ENCODE measurements around the gene NDUFA13. TPM values are rescaled to one million over a fixed set of nuclear protein-coding genes. Genes with fewer than 3 reads are reported as not detected.

The NDUFA13 gene
- total RNA-seq, 1 donor from 2014 or later, result 278 TPM

DNA sequence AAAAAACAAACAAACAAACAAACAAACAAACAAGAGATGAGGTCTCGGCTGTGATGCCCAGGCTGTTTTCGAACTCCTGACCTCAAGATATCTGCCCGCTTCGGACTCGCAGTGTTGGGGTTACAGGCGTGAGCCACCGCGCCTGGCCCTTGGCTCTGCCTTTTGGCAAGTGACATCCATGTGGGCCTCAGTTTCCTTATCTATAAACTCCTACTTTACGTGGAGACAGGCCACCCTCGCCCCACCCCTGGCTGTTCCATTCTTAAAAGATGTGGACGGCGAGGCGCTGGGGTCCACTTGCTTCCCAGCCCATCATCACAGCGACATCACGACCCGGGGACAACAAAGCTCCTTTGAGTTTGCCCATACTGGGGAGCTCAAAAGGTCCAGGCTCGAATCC lies 2.3 kb upstream of the NDUFA13 start:
- Mint-ChIP-seq H3K27me3 (ENCODE audit: unreplicated experiment) (peaks cover 8% of the 10 kb centered on the region), H3K9me3 (ENCODE audit: unreplicated experiment) (no peaks in the 10 kb centered on the region), H3K4me1 (ENCODE audit: unreplicated experiment) (no peaks in the 10 kb centered on the region), H3K27ac (ENCODE audit: unreplicated experiment) (no peak overlapping the region), H3K4me3 (ENCODE audit: unreplicated experiment) (no peak overlapping the region), H3K36me3 (ENCODE audit: low read depth, unreplicated experiment) (no peaks in the 10 kb centered on the region)
- TF ChIP-seq, protein P1, sequence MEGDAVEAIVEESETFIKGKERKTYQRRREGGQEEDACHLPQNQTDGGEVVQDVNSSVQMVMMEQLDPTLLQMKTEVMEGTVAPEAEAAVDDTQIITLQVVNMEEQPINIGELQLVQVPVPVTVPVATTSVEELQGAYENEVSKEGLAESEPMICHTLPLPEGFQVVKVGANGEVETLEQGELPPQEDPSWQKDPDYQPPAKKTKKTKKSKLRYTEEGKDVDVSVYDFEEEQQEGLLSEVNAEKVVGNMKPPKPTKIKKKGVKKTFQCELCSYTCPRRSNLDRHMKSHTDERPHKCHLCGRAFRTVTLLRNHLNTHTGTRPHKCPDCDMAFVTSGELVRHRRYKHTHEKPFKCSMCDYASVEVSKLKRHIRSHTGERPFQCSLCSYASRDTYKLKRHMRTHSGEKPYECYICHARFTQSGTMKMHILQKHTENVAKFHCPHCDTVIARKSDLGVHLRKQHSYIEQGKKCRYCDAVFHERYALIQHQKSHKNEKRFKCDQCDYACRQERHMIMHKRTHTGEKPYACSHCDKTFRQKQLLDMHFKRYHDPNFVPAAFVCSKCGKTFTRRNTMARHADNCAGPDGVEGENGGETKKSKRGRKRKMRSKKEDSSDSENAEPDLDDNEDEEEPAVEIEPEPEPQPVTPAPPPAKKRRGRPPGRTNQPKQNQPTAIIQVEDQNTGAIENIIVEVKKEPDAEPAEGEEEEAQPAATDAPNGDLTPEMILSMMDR (IDR thresholded peaks at IDR 0.05; ENCODE audit: unreplicated experiment), result no peak
- no peak for DNase-seq (ENCODE audit: low spot score)

DNA sequence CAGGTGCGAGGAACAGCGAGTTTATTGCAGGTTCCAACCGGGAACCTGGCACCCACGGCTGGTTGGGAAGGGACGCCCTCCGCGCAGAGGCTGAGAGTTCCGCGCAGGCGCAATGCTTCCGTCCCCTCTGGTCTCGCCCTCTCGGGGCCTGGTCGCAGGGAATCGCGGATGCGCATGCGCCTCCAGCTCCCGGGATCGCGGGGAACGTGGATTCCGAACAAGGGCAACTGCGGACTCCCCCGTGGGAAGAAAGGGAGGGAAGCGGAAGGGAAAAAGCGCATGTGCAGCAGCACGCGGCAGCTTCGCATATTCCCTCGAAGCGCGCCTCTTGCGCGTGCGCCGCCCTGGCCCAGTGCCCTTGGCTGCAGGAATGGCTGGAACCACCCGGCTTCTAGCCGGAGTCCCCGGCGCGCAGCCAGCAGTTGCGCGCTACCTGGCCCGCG lies 1.8 kb upstream of the NDUFA13 start:
- Mint-ChIP-seq H3K36me3 (ENCODE audit: low read depth, unreplicated experiment) (no peaks in the 10 kb centered on the region), H3K27me3 (ENCODE audit: unreplicated experiment) (peaks cover 10% of the 10 kb centered on the region), H3K9me3 (ENCODE audit: unreplicated experiment) (no peaks in the 10 kb centered on the region), H3K4me3 (ENCODE audit: unreplicated experiment) (no peak overlapping the region), H3K27ac (ENCODE audit: unreplicated experiment) (no peak overlapping the region), H3K4me1 (ENCODE audit: unreplicated experiment) (no peaks in the 10 kb centered on the region)
- no peak for DNase-seq (ENCODE audit: low spot score)
- TF ChIP-seq, protein P1 (IDR thresholded peaks at IDR 0.05; ENCODE audit: unreplicated experiment), result no peak

DNA sequence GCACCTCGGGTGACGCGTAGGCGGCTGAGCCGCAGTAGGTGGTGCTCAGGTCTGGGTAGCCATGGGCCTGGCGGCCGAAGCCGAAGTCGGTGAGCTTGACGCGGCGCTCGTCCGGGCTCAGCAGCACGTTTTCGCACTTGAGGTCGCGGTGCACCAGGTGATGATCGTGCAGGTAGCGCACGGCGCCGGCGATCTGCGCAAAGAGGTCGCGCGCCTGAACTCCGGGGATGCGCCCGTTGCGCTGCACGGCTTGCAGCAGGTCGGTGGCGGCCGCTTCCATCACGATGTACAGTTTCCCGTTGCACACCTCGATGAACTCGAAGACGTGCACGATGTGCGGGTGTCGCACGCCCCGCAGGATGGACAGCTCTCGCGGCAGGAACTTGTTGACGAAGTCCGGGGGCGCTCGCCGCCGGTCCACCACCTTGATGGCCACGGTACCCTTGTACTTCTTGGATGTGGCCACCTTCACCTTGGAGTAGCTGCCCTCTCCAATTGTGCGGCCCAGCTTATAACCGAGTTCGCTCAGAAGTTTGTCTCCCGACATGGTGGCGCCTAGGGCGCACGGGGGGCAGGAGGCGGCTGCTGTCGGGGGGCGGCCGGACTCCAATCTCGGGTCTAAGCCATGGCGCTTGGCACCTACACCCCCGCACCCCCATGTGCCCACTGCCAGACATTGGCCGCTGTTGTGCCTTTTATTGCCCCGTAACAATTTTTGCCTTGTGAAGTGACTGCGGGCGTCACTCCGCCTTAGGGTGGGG lies 964 bp upstream of the NDUFA13 start, which contains the start of gene TSSK6:
Gene TSSK6 (minus strand): TSS at position 668 of the 761 bp plus-strand sequence. CDS start 121 bp downstream, at position 547.
- Mint-ChIP-seq H3K27ac (ENCODE audit: unreplicated experiment) (peak within 1 kb of the TSS; percentile 95), H3K4me1 (ENCODE audit: unreplicated experiment) (no peaks in the 10 kb centered on the region), H3K27me3 (ENCODE audit: unreplicated experiment) (peaks cover 11% of the 10 kb centered on the region), H3K36me3 (ENCODE audit: low read depth, unreplicated experiment) (no peaks in the 10 kb centered on the region), H3K4me3 (ENCODE audit: unreplicated experiment) (peak within 1 kb of the TSS; percentile 94), H3K9me3 (ENCODE audit: unreplicated experiment) (no peaks in the 10 kb centered on the region)
- DNase-seq (ENCODE audit: low spot score), result no peak
- TF ChIP-seq, protein P1 (IDR thresholded peaks at IDR 0.05; ENCODE audit: unreplicated experiment), result no peak

DNA sequence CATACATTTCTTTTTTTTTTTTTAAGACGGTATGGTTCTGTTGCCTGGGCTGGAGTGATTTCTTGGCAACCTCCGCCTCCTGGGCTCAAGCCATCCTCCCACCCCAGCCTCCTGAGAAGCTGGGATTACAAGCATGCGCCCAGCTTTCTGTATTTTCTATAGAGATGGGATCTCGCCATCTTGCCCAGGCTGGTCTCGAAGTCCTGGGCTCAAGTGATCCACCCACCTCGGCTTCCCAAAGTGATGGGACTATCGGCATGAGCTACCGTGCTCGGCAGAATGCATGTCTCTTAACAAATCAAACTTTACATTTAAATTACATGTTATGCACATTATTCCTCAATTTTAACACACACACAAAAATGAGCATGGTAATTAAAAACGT lies 1.2 kb downstream of the NDUFA13 start:
- Mint-ChIP-seq H3K4me1 (ENCODE audit: unreplicated experiment) (no peaks in the 10 kb centered on the region), H3K9me3 (ENCODE audit: unreplicated experiment) (no peaks in the 10 kb centered on the region), H3K36me3 (ENCODE audit: low read depth, unreplicated experiment) (no peaks in the 10 kb centered on the region), H3K4me3 (ENCODE audit: unreplicated experiment) (peak overlapping the region; percentile 94), H3K27ac (ENCODE audit: unreplicated experiment) (no peak overlapping the region), H3K27me3 (ENCODE audit: unreplicated experiment) (peaks cover 10% of the 10 kb centered on the region)
- DNase-seq (ENCODE audit: low spot score), result no peak
- TF ChIP-seq, protein P1 (IDR thresholded peaks at IDR 0.05; ENCODE audit: unreplicated experiment), result no peak

DNA sequence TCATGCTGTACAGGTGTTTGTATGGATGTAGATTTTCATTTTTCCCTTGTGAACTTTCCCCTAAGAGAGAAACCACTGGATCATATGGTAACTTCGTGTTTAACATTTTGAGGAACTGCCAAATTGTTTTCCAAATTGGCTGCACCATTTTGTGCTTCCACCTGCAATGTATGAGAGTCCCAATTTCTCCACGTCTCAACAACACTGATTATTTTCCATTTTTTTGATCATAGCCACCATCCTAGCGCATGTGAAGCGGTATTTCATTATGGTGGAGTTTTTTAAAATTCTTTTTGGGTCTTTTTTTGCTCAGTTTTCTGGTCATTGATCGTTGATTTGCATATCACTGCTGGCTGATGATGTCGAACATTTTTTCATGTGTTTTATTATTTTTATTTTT lies 5.0 kb downstream of the NDUFA13 start:
- Mint-ChIP-seq H3K4me3 (ENCODE audit: unreplicated experiment) (peak overlapping the region; percentile 24), H3K9me3 (ENCODE audit: unreplicated experiment) (no peaks in the 10 kb centered on the region), H3K27me3 (ENCODE audit: unreplicated experiment) (peaks cover 11% of the 10 kb centered on the region), H3K36me3 (ENCODE audit: low read depth, unreplicated experiment) (no peaks in the 10 kb centered on the region), H3K4me1 (ENCODE audit: unreplicated experiment) (no peaks in the 10 kb centered on the region), H3K27ac (ENCODE audit: unreplicated experiment) (no peak overlapping the region)
- DNase-seq (ENCODE audit: low spot score), result no peak
- TF ChIP-seq, protein P1 (IDR thresholded peaks at IDR 0.05; ENCODE audit: unreplicated experiment), result no peak

Measured in endothelial cell (in vitro differentiated cells).